HEK293 (cell line): ENCODE data around the gene TMEM132A.

Experiments
- CTCF ChIP-seq: fragments of 450-650 bp; formaldehyde crosslinking; IDR thresholded peaks from 2 replicates; pipeline ENCODE4 v1.5.1; 2016; ENCODE audit warnings: missing biosample characterization, missing genetic modification characterization
- GLI2 ChIP-seq: fragments of 450-650 bp; formaldehyde crosslinking; IDR thresholded peaks from 2 replicates; pipeline ENCODE4; 2017; ENCODE audit warnings: missing biosample characterization, missing genetic modification characterization, low read depth, borderline replicate concordance
- REST ChIP-seq: fragments of 450-650 bp; formaldehyde crosslinking; IDR thresholded peaks from 2 replicates; pipeline ENCODE4 v1.5.1; 2016; ENCODE audit warnings: missing biosample characterization, missing genetic modification characterization
- SALL2 ChIP-seq: fragments of 450-650 bp; formaldehyde crosslinking; IDR thresholded peaks from 2 replicates; pipeline ENCODE4 v1.5.0; 2017; ENCODE audit warnings: missing biosample characterization, mild to moderate bottlenecking, missing genetic modification characterization, borderline replicate concordance
- ZBTB26 ChIP-seq: fragments of 450-650 bp; formaldehyde crosslinking; optimal IDR thresholded peaks from 2 replicates; pipeline ENCODE3; 2016; ENCODE audit warnings: missing biosample characterization, mild to moderate bottlenecking, missing genetic modification characterization
- ZNF157 ChIP-seq: fragments of 450-650 bp; formaldehyde crosslinking; IDR thresholded peaks from 2 replicates; pipeline ENCODE4 v1.5.1; 2016; ENCODE audit warnings: missing biosample characterization, missing genetic modification characterization
- ZNF175 ChIP-seq: fragments of 450-650 bp; formaldehyde crosslinking; IDR thresholded peaks from 2 replicates; pipeline ENCODE4 v1.5.1; 2016; ENCODE audit warnings: missing biosample characterization, missing genetic modification characterization
- ZNF416 ChIP-seq: fragments of 450-650 bp; formaldehyde crosslinking; IDR thresholded peaks from 2 replicates; pipeline ENCODE4 v1.5.1; 2016; ENCODE audit warnings: missing biosample characterization, missing genetic modification characterization
- ZNF473 ChIP-seq: fragments of 450-650 bp; formaldehyde crosslinking; IDR thresholded peaks from 2 replicates; pipeline ENCODE4 v1.5.1; 2017; ENCODE audit warnings: missing biosample characterization, missing genetic modification characterization
- ZNF510 ChIP-seq: fragments of 450-650 bp; formaldehyde crosslinking; IDR thresholded peaks from 2 replicates; pipeline ENCODE4 v1.5.1; 2018; ENCODE audit warnings: mild to moderate bottlenecking, missing genetic modification characterization, missing biosample characterization; ENCODE audit not compliant: insufficient replicate concordance
- ZNF549 ChIP-seq: fragments of 450-650 bp; IDR thresholded peaks from 2 replicates; pipeline ENCODE4 v1.5.1; 2018; ENCODE audit warnings: missing biosample characterization, missing genetic modification characterization, mild to moderate bottlenecking, inconsistent platforms, moderate library complexity
- ZNF677 ChIP-seq: fragments of 450-650 bp; IDR thresholded peaks from 2 replicates; pipeline ENCODE4 v1.5.0; 2018; ENCODE audit warnings: missing biosample characterization, mild to moderate bottlenecking, missing genetic modification characterization, moderate library complexity

- TF ChIP-seq ZNF473 (no peak), CTCF (tag by site-specific recombination) (no peak), ZNF157 (tag by site-specific recombination) (no peak), ZNF175 (tag by site-specific recombination) (no peak), ZNF416 (tag by site-specific recombination) (no peak), ZBTB26 (tag by site-specific recombination) (no peak), ZNF510 (tag by site-specific recombination) (no peak), SALL2 (no peak), ZNF549 (tag by site-specific recombination) (no peak), GLI2 (tag by site-specific recombination) (no peak), REST (tag by site-specific recombination) (no peak), ZNF677 (tag by site-specific recombination) (no peak)
Observed at GRCh38 chr11:60950933-60951605, 26.8 kb downstream of the TMEM132A start.
